HEK293 (cell line): Measurements from ENCODE around the gene MALSU1.
A peak's percentile ranks its signal among the peaks of the same experiment; 100 is the strongest.

Experiments
- CTCF ChIA-PET: fragments of 350-600 bp; formaldehyde crosslinking; extraction: SDS; loops from one replicate; lab custom pipeline; 2021; ENCODE audit warnings: antibody characterized with exemption; lab: Yijun Ruan, JAX
- POLR2A ChIA-PET: fragments of 300-600 bp; formaldehyde crosslinking; extraction: SDS; loops from one replicate; lab custom pipeline; 2020; ENCODE audit warnings: antibody characterized with exemption, inconsistent platforms; lab: Yijun Ruan, JAX
- H3K27ac ChIP-seq: fragments of 200-500 bp; sonication (Bioruptor generic); 2 replicates; pipeline ENCODE4 v1.5.1; 2014; ENCODE audit warnings: low read depth, low read length, control low read depth, inconsistent platforms; ENCODE audit errors: extremely low read depth
- H3K36me3 ChIP-seq, 2 experiments: fragments of 200-500 bp in 1 of 2; sonication (Bioruptor generic) in 1 of 2; 1 replicate in 1 of 2; 2 replicates in 1 of 2; pipeline ENCODE4 v1.5.1; 2014 to 2017; ENCODE audit warnings: inconsistent platforms in 2 of 2, low read length in 2 of 2; ENCODE audit not compliant: control insufficient read depth in 2 of 2, insufficient read depth in 1 of 2
- H3K4me1 ChIP-seq: fragments of 200-500 bp; sonication (Bioruptor generic); 2 replicates; pipeline ENCODE4 v1.5.1; 2014; ENCODE audit warnings: mild to moderate bottlenecking, low read length, inconsistent platforms; ENCODE audit not compliant: control insufficient read depth, insufficient read depth
- H3K4me3 ChIP-seq: 2 replicates; pipeline ENCODE4 v1.5.1; 2011; ENCODE audit warnings: low read depth, mild to moderate bottlenecking, control low read depth, low read length, moderate library complexity
- H3K9me3 ChIP-seq: fragments of 200-500 bp; sonication (Bioruptor generic); 2 replicates; pipeline ENCODE4 v1.5.1; 2014; ENCODE audit warnings: low read depth, low read length, inconsistent platforms; ENCODE audit not compliant: control insufficient read depth, insufficient read depth
- IKZF3 ChIP-seq: fragments of 450-650 bp; IDR thresholded peaks from 2 replicates; pipeline ENCODE4 v1.5.0; 2018; ENCODE audit warnings: missing biosample characterization, mild to moderate bottlenecking, missing genetic modification characterization, moderate library complexity
- MEIS1 ChIP-seq: sonication (generic); formaldehyde crosslinking; IDR thresholded peaks from 2 replicates; pipeline ENCODE4 v1.8.1; 2022; ENCODE audit warnings: missing genetic modification reagents, mild to moderate bottlenecking, borderline replicate concordance
- PRDM4 ChIP-seq: fragments of 450-650 bp; formaldehyde crosslinking; IDR thresholded peaks from 2 replicates; pipeline ENCODE4 v1.5.1; 2017; ENCODE audit warnings: missing biosample characterization, missing genetic modification characterization
- YY1 ChIP-seq: fragments of 450-650 bp; formaldehyde crosslinking; IDR thresholded peaks from 2 replicates; pipeline ENCODE4 v1.5.1; 2018; ENCODE audit warnings: missing biosample characterization, missing genetic modification characterization
- ZBTB10 ChIP-seq: fragments of 450-650 bp; formaldehyde crosslinking; IDR thresholded peaks from 2 replicates; pipeline ENCODE4 v1.5.1; 2016; ENCODE audit warnings: missing biosample characterization, missing genetic modification characterization
- ZBTB26 ChIP-seq: fragments of 450-650 bp; formaldehyde crosslinking; optimal IDR thresholded peaks from 2 replicates; pipeline ENCODE3; 2016; ENCODE audit warnings: missing biosample characterization, mild to moderate bottlenecking, missing genetic modification characterization
- ZBTB6 ChIP-seq: fragments of 450-650 bp; formaldehyde crosslinking; IDR thresholded peaks from 2 replicates; pipeline ENCODE4 v1.5.1; 2017; ENCODE audit warnings: missing biosample characterization, missing genetic modification characterization
- ZNF121 ChIP-seq: fragments of 450-650 bp; formaldehyde crosslinking; IDR thresholded peaks from 2 replicates; pipeline ENCODE4 v1.5.1; 2016; ENCODE audit warnings: missing biosample characterization, missing genetic modification characterization
- ZNF184 ChIP-seq: fragments of 450-650 bp; IDR thresholded peaks from 2 replicates; pipeline ENCODE4 v1.5.1; 2018; ENCODE audit warnings: missing biosample characterization, mild to moderate bottlenecking, missing genetic modification characterization
- ZNF426 ChIP-seq: fragments of 450-650 bp; formaldehyde crosslinking; IDR thresholded peaks from 2 replicates; pipeline ENCODE4 v1.5.1; 2017; ENCODE audit warnings: missing biosample characterization, missing genetic modification characterization, mild to moderate bottlenecking, inconsistent platforms, moderate library complexity
- ZNF555 ChIP-seq: fragments of 450-650 bp; formaldehyde crosslinking; conservative IDR thresholded peaks from 2 replicates; pipeline ENCODE4 v1.5.1; 2017; ENCODE audit warnings: missing biosample characterization, mild to moderate bottlenecking, missing genetic modification characterization, inconsistent platforms
- ZNF596 ChIP-seq: fragments of 450-650 bp; IDR thresholded peaks from 2 replicates; pipeline ENCODE4 v1.5.0; 2018; ENCODE audit warnings: missing biosample characterization, mild to moderate bottlenecking, missing genetic modification characterization, moderate library complexity
- ZNF654 ChIP-seq: fragments of 450-650 bp; formaldehyde crosslinking; IDR thresholded peaks from 2 replicates; pipeline ENCODE4 v1.5.1; 2016; ENCODE audit warnings: low read depth, missing biosample characterization, missing genetic modification characterization
- ZNF692 ChIP-seq: fragments of 450-650 bp; formaldehyde crosslinking; IDR thresholded peaks from 2 replicates; pipeline ENCODE4 v1.5.1; 2016; ENCODE audit warnings: missing biosample characterization, missing genetic modification characterization
- ZNF747 ChIP-seq: fragments of 450-650 bp; formaldehyde crosslinking; IDR thresholded peaks from 2 replicates; pipeline ENCODE4 v1.5.1; 2016; ENCODE audit warnings: missing biosample characterization, missing genetic modification characterization
- ZNF843 ChIP-seq: fragments of 450-650 bp; formaldehyde crosslinking; IDR thresholded peaks from 2 replicates; pipeline ENCODE4 v1.5.1; 2016; ENCODE audit warnings: missing biosample characterization, missing genetic modification characterization
- ZSCAN18 ChIP-seq: fragments of 450-650 bp; formaldehyde crosslinking; IDR thresholded peaks from 2 replicates; pipeline ENCODE4 v1.5.1; 2016; ENCODE audit warnings: missing biosample characterization, missing genetic modification characterization
- TF ChIP-seq, protein P1 (sequence below): fragments of 450-650 bp; formaldehyde crosslinking; IDR thresholded peaks from 2 replicates; pipeline ENCODE4 v1.5.1; 2017; ENCODE audit warnings: missing biosample characterization, missing genetic modification characterization

The MALSU1 gene

DNA sequence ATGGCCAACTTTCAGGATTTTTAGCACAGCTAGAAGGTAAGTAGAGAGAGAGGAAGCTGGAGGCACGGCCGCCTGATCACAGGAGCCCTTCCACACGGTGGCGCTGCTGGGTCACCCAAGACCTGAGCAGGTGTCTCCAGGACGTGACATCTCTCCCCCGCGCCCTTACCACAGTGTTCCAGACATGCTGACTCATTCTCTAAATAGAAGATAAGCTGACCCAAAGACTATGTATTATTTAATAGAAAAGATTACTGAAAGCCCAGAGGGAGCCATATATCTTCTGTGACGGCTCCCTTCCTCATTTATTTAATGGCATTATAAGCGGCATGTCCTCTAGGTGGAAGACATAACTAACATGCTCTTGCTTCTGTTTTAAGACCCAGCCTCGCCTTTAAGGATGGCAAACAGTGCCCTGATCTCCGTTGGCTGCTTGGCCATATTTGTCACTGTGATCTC, 26.0 kb upstream of the MALSU1 start (continued):
- TF ChIP-seq IKZF3 (tag by site-specific recombination) (peak; percentile 61), ZBTB26 (tag by site-specific recombination) (peak; percentile 14), ZNF692 (tag by site-specific recombination) (peak; percentile 91), YY1 (0 out of 2 replicates have a peak, but pooled peaks have one; percentile 30), ZBTB10 (no peak), ZBTB6 (no peak), ZNF596 (tag by site-specific recombination) (peak; percentile 56; the same call in 1 of the 2 replicates)

- H3K9me3 ChIP-seq: no peaks in the 10 kb centered on the region
- peak overlapping the region; percentile 53 for H3K27ac ChIP-seq
- no peaks in the 10 kb centered on the region for H3K36me3 ChIP-seq
- TF ChIP-seq, protein P1, sequence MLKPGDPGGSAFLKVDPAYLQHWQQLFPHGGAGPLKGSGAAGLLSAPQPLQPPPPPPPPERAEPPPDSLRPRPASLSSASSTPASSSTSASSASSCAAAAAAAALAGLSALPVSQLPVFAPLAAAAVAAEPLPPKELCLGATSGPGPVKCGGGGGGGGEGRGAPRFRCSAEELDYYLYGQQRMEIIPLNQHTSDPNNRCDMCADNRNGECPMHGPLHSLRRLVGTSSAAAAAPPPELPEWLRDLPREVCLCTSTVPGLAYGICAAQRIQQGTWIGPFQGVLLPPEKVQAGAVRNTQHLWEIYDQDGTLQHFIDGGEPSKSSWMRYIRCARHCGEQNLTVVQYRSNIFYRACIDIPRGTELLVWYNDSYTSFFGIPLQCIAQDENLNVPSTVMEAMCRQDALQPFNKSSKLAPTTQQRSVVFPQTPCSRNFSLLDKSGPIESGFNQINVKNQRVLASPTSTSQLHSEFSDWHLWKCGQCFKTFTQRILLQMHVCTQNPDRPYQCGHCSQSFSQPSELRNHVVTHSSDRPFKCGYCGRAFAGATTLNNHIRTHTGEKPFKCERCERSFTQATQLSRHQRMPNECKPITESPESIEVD (tag by site-specific recombination): peak; percentile 24; the same call in 1 of the 2 replicates
- TF ChIP-seq ZSCAN18 (tag by site-specific recombination) (no peak), ZNF843 (tag by site-specific recombination) (no peak), ZNF426 (no peak)
- ChIA-PET POLR2A (no interaction called here), CTCF (interaction anchor here (0.6 to 2.1 kb wide), 23 partner anchors 9 to 269 kb away, joined by 3 to 13 read pairs (median 4); no protein-coding TSS in a partner anchor)
- H3K4me3 ChIP-seq: no peak overlapping the region
- H3K4me1 ChIP-seq: peaks cover 12% of the 10 kb centered on the region; the same call in 1 of the 2 replicates
Observed at GRCh38 chr7:23275912-23276311, 23.2 kb upstream of the MALSU1 start.

DNA sequence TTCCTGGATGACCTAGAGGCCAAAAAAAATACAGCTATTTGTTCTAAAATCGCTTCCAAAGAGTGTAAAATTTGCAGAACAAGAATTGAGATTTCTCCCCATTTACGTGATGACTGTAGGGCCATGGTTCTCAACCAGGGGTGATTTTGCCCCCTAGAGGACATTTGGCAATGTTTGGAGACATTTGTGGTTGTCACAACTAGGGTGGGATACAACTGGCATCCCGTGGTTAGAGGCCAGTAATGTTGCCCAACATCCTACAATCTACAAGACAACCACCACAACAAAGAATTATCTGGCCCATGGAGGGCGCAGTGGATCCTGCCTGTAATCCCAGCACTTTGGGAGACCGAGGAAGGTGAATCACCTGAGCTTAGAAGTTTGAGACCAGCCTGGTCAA, 22.8 kb upstream of the MALSU1 start:
- Histone ChIP-seq H3K27ac (no peak overlapping the region), H3K36me3 (no peaks in the 10 kb centered on the region), H3K4me1 (peaks cover 12% of the 10 kb centered on the region; the same call in 1 of the 2 replicates)
- ChIA-PET CTCF (interaction anchor here (0.6 to 2.9 kb wide), 33 partner anchors 8 to 1312 kb away, joined by 3 to 13 read pairs (median 3); no protein-coding TSS in a partner anchor), POLR2A (interaction anchor here (0.6 kb wide), 1 partner anchor 27 kb away, joined by 3 read pairs; no protein-coding TSS in a partner anchor)
- no peak for TF ChIP-seq ZNF184 (tag by site-specific recombination)
- no peak for TF ChIP-seq ZNF555 (tag by site-specific recombination)
- no peak for TF ChIP-seq MEIS1
- no peak for TF ChIP-seq ZNF747
- TF ChIP-seq PRDM4 (tag by site-specific recombination): no peak
- TF ChIP-seq ZNF654 (tag by site-specific recombination): peak; percentile 14; the same call in 1 of the 2 replicates
- no peak for TF ChIP-seq ZNF121 (tag by site-specific recombination)
- TF ChIP-seq, all 188 proteins: peak for 1
- Histone ChIP-seq H3K9me3 (no peaks in the 10 kb centered on the region), H3K4me3 (no peak overlapping the region)
